GM19023 (cell line): Measurements from ENCODE around the gene ANKRD28.
"Not testable (repeated sequence)": the region's sequence is repeated elsewhere in the genome, so short reads cannot be mapped to it uniquely, and the experiment has no call there.

ENCODE experiments used
- ATAC-seq: cut with Tn5 transposase; IDR thresholded peaks from one replicate; pipeline ENCODE4 v1.9.1; 2021; ENCODE audit warnings: mild to moderate bottlenecking, moderate library complexity; ENCODE audit not compliant: unreplicated experiment

The ANKRD28 gene

GRCh38 chr3:15778332-15778858, 19.4 kb downstream of the ANKRD28 start:
- no peak for ATAC-seq

- not testable (repeated sequence) for ATAC-seq
Observed at GRCh38 chr3:15774931-15775560, 22.7 kb downstream of the ANKRD28 start.

DNA sequence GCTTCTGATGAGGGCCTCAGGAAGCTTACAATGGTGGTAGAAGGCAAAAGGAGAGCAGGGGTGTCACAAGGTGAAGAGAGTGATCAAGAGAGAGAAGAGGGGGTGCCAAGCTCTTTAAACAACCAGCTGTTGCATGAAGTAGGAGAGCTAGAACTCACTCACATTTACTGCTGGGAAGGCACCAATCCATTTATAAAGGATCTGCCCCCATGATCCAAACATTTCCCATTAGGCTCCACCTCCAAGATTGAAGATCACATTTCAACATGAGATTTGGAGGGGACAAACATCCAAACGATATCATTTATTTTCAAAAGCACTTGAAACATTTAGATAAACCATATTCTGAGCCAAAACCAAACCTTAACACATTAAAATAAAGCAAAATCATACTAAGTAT, 26.3 kb downstream of the ANKRD28 start:
- ATAC-seq: no peak

- ATAC-seq: no peak
Observed at GRCh38 chr3:15769256-15769915, 28.4 kb downstream of the ANKRD28 start.

- peak; percentile 84 for ATAC-seq
Observed at GRCh38 chr3:15768421-15769255, 29.1 kb downstream of the ANKRD28 start.

DNA sequence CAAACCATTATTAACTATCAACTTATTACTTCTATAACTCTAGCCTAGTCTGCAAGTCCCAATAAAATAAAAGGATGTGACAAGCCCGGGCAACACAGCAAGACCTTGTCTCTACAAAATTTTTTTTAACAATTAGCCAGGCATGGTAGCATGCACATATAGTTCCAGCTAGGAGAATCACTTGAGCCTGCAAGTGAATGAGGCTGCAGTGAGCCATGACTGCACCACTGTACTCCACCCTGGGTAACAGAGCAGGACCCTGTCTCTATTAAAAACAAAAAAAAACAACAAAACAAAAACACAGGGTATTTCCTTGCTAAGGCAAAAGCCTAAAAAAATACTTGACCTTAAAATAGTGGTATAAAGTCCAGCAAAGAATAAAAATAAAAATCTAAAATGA, 31.4 kb downstream of the ANKRD28 start:
- no peak for ATAC-seq

DNA sequence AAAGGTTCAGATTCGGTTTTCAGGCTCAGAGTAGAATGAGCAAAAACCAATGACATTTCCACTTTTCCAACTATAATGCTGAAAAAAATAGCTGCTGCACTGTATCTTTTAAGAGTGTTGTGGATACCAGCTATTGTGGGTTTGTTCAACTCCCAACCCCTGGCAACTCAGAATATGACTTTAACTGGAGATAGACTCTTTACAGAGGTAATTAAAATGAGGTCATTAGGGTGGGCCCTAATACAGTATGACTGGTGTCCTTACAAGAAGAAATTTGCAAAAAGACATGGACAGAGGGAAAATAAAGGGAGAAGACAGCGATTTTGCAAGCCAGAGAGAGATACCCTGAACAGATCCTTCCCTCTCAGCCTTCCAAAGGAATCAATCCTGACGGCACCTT, 39.5 kb downstream of the ANKRD28 start:
- no peak for ATAC-seq

- ATAC-seq: no peak
Observed at GRCh38 chr3:15757824-15758223, 40.0 kb downstream of the ANKRD28 start.

DNA sequence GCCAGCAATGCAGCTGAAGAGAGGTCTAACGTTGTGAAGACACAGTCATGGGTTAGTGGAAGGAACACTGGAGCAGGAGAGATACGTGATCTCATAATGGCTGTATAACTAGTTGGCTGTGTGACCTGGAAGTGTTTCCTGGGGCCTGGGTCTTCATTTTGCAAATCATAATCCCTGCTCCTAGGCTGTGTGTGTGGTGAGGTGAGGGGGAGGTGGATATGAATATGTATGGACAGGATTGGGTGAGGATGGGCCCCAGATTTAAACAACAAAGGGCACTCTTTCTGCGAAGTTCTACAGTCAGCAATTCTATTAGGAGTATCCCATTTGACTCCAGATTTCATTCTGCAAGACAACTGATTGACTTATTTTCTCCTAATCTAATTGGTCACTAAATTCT, 41.3 kb downstream of the ANKRD28 start:
- ATAC-seq: no peak

GRCh38 chr3:15755780-15756179, 42.0 kb downstream of the ANKRD28 start:
- ATAC-seq: no peak

DNA sequence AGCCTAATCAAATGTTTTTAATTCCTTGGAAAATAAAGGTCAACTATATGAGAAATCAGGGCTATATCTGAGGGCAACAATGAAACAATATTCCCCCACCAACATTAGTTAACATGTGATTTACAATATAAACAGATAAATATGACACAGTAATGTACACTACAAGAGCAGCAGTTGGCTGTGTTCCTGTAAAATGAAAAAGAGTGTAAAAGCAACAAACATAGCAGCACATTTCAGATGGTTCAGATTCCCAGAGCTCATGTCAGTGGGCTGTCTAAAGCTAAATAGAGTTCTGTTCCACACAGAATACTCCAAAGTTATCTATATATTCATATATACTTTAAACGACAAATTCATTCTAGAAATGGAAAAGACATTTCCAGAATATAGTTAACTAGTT, 42.6 kb downstream of the ANKRD28 start:
- no peak for ATAC-seq

DNA sequence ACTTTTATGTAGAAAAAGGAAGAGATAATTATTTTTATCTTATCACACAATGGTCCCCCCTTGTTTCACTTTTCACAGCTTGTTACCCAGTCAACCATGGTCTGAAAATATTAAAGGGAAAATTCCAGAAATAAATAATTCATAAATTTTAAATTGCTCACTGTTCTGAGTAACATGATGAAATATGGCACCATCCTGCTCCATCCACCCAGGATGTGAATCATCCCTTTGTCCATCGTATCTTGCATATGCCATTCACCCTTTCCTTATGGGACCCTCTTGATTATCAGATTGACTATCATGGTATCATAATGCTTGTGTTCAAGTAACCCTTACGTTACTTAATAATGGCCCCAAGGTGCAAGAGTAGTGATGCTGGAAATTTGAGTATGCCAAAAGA, 43.7 kb downstream of the ANKRD28 start:
- ATAC-seq: no peak

- ATAC-seq: no peak
Observed at GRCh38 chr3:15753056-15753710, 44.6 kb downstream of the ANKRD28 start.

DNA sequence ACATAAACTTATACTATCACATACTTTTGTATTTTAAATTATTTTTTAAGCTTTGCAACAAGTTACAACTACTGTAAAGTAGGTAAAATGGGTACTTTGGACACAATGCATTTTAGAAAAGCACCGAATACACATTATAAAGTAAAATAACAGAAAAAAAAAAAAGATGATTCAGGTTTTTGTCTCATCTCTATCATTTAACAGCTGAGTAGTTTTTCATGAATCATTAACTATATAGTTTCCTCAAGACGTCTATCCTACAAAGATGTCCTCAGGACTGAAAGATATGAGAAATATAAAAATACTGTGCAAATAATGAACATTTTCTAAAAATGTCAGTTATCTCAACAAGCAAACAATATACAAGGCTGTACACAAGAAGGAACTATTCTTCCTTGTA, 46.9 kb downstream of the ANKRD28 start:
- ATAC-seq: no peak

- no peak for ATAC-seq
Observed at GRCh38 chr3:15750143-15750542, 47.6 kb downstream of the ANKRD28 start.

GRCh38 chr3:15745896-15746295, 51.9 kb downstream of the ANKRD28 start:
- ATAC-seq: not testable (repeated sequence)

GRCh38 chr3:15744176-15744575, 53.6 kb downstream of the ANKRD28 start:
- ATAC-seq: no peak

DNA sequence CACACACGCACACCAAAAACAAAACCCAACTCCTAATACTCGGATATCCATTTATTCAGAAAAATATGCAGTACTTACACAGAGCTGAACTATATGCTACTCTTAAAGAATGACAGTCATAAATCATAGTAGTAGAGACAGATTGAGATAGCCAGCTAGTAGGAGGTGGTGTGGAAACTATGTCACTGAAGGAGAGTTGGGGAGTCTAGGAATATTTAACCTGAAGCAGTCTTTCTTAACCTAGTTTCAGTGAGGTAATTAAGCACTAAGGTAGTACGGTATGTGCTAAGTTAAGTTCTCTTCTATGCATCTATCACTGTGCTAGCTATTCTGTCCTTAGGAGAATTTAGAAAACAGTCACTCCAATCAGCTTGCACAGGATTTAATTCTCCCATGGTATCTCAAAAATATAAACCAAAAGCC, 54.2 kb downstream of the ANKRD28 start:
- no peak for ATAC-seq

DNA sequence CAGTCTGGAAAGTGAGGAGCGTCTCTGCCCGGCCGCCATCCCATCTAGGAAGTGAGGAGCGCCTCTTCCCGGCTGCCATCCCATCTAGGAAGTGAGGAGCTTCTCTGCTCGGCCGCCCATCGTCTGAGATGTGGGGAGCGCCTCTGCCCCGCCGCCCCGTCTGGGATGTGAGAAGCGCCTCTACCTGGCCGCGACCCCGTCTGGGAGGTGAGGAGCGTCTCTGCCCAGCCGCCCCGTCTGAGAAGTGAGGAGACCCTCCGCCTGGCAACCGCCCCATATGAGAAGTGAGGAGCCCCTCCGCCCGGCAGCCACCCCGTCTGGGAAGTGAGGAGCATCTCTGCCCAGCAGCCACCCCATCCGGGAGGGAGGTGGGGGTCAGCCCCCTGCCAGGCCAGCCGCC, 55.5 kb downstream of the ANKRD28 start:
- ATAC-seq: not testable (repeated sequence)

GRCh38 chr3:15738616-15739005, 59.2 kb downstream of the ANKRD28 start:
- ATAC-seq: not testable (repeated sequence)

GRCh38 chr3:15731024-15731423, 66.8 kb downstream of the ANKRD28 start:
- no peak for ATAC-seq
